ENCODE measurements around the gene GOLGA3. TPM values are rescaled to one million over a fixed set of nuclear protein-coding genes. Genes with fewer than 3 reads are reported as not detected.

GOLGA3 gene
- total RNA-seq, 1 donor from 2014 or later: 102 TPM

- DNase-seq (ENCODE audit: low read depth, low spot score): no peak
Observed at GRCh38 chr12:132724506-132725241, 104.0 kb downstream of the GOLGA3 start.

DNA sequence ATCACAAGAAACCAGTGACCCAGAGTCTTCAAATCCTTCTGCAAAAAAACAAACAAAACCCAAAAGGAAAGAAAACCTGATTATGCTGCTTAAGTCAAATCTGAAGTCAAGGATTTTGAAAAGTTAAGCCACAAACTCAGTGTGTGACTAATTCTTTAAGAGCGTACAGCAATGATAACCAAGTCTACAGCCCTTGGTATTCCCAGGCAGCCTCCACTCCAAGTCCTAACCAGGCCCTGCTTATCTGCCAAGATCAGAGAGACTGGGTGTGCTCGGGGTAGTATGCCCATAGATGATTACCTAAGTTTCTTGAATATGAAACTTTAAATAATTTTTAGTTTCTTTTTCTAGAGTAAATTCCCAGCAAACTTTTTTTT lies 104.9 kb downstream of the GOLGA3 start:
- no peak for DNase-seq (ENCODE audit: low read depth, low spot score)

DNA sequence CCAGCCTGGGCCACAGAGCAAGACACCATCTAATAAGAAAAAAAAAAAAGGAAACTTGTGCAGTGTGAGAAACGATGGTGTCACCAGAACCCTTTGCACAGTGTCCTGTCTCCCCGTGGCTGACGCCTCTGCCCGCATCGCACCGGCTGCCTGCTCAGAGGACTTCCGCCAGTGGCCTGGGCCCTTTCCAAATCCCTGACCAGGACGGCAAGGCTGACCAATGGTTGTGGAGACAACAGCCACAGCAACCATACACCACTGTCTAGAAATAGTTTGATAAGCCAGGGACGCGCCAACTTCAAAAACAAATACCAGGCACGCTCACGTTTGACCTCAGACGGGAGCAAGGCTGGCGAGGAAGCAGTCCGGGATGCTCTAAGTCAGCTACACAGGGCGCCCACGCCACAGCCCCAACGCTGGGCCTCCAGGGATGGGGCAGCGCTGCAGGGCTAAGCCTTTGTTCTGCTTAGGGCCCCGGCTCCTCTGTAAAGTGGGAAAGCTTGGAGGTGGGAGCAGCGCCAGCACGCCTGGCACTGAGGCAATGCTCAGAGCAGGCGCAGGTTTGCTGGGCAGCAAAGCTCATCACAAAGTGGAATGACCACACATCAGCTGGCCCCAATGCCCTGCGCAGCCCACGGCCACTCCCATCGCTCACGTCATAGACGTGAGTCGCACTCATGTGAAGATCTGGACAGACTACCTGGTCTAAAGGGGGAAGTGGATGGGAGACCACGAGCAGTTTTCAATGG lies 105.5 kb downstream of the GOLGA3 start:
- no peak for DNase-seq (ENCODE audit: low read depth, low spot score)

DNA sequence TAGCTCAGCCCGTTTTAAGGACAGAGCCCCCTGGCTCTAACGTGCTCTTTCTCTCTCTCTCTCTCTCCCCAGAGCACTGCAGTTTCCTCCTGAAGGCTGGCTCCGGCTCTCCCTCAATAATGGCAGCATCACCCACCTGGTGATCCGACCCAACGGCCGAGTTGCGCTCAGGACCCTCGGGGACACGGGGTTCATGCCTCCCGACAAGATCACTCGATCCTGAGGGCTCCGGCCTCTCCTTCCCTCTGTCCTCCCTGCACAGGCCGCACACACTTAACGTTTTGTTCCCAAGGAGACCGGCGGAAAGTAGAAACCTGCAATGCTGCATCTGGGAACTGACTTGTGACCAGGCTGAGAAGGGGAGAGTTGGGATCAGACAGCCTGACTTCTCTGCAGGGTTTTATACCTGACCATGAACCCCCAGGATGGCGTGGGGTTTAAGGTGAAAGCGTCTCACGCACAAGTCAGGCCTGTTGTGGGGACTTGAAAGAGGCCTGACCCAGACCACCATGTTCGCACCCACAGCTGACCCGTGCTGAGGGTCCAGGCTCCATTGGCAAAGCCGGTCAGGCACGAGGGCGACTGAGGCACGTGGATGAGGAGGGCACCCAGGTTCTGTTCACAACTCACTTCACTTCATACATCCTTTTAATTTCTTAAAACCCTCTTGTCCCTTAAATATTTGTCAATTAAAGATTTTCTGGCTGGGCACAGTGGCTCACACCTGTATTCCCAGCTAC lies 107.9 kb downstream of the GOLGA3 start:
- no peak for DNase-seq (ENCODE audit: low read depth, low spot score)

- no peak for DNase-seq (ENCODE audit: low read depth, low spot score)
Observed at GRCh38 chr12:132719954-132720324, 108.7 kb downstream of the GOLGA3 start.

GRCh38 chr12:132719141-132719953 lies 109.3 kb downstream of the GOLGA3 start:
- DNase-seq (ENCODE audit: low read depth, low spot score): no peak

Other genes with a start within 250 kb of the GOLGA3 start
- 0.14 TPM in 1 of 2 replicates, not detected in the other for gene LRCOL1, start 218.3 kb downstream of the GOLGA3 start, total RNA-seq
- not detected in 2 replicates for gene P2RX2, start 210.1 kb downstream of the GOLGA3 start, total RNA-seq
- 27.6 and 40.9 TPM in 2 replicates for gene POLE, start 141.5 kb downstream of the GOLGA3 start, total RNA-seq
- 16.7 and 19.0 TPM in 2 replicates for gene PXMP2, start 141.3 kb downstream of the GOLGA3 start, total RNA-seq
- 89.2 and 100 TPM in 2 replicates for gene PGAM5, start 118.0 kb downstream of the GOLGA3 start, total RNA-seq
- gene ANKLE2, start 67.0 kb downstream of the GOLGA3 start, total RNA-seq: 45.3 and 78.0 TPM in 2 replicates
- 45.0 and 50.2 TPM in 2 replicates for gene CHFR, start 58.7 kb upstream of the GOLGA3 start, total RNA-seq
- 4.7 and 6.3 TPM in 2 replicates for gene ZNF605, start 127.4 kb upstream of the GOLGA3 start, total RNA-seq
- gene ZNF26, start 157.5 kb upstream of the GOLGA3 start, total RNA-seq: 10.8 and 13.2 TPM in 2 replicates
- gene ZNF84, start 208.6 kb upstream of the GOLGA3 start, total RNA-seq: 18.7 and 21.4 TPM in 2 replicates